HG03354 (cell line): ENCODE results near the gene NUDT9.
A peak's percentile ranks its signal among the peaks of the same experiment; 100 is the strongest.
"Not testable (repeated sequence)": the region's sequence is repeated elsewhere in the genome, so short reads cannot be mapped to it uniquely, and the experiment has no call there.

Experiments
- ATAC-seq: cut with Tn5 transposase; IDR thresholded peaks from one replicate; pipeline ENCODE4 v1.9.1; 2021; ENCODE audit warnings: mild to moderate bottlenecking; ENCODE audit not compliant: unreplicated experiment, poor library complexity, severe bottlenecking

Gene NUDT9

GRCh38 chr4:87445964-87446363, 23.6 kb downstream of the NUDT9 start:
- ATAC-seq, result no peak

DNA sequence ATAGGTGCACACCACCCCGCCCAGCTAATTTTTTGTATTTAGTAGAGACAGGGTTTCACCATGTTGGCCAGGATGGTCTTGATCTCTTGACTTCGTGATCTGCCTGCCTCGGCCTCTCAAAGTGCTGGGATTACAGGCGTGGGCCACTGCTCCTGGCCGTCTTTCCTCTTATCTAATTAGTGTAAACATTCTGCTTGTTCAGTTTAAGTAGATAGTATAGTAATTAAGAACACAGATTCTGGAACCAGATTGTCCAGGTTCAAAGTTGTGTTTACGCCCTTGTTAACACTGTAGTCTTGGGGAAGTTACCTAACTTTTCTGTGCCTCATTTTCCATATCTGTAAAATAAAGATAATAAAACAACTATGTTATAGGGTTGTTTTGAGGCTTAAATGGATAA, 24.0 kb downstream of the NUDT9 start:
- not testable (repeated sequence) for ATAC-seq

GRCh38 chr4:87451537-87451936, 29.2 kb downstream of the NUDT9 start:
- ATAC-seq, result no peak

DNA sequence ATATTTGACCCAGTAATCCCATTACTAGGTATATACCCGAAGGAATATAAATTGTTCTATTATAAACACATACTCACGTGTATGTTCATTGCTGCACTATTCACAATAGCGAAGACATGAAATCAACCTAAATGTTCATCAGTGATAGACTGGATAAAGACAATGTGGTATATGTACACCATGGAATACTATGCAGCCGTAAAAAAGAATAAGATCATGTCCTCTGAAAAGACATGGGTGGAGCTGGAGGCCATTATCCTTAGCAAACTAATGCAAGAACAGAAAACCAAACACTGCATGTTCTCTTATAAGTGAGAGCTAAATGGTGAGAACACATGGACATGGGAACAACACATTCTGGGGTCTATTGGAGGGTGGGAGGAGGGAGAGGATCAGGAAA, 36.5 kb downstream of the NUDT9 start:
- no peak for ATAC-seq

- no peak for ATAC-seq
Observed at GRCh38 chr4:87461281-87461700, 38.9 kb downstream of the NUDT9 start.

- ATAC-seq, result no peak
Observed at GRCh38 chr4:87462102-87462501, 39.7 kb downstream of the NUDT9 start.

- ATAC-seq, result no peak
Observed at GRCh38 chr4:87465739-87466366, 43.5 kb downstream of the NUDT9 start.

GRCh38 chr4:87469390-87469789, 47.0 kb downstream of the NUDT9 start:
- ATAC-seq, result no peak

DNA sequence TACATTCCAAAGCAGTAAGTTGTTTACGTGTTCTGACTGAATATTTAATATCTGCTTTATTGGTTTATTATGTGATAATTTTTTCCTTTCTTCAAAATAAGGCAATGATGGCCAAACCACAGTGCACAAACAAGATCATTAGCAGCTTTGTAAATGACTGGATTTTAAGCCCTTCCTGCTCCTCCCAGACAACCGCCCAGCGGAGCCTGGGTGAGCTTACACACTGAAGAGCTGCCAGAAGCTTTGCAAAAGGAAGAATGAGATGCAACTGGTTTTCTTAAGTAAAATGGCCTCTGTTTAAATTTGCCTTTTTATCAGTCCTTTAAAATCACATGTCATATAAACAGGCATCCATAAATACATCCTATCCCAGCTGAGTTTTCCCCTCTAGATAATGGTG, 54.6 kb downstream of the NUDT9 start:
- ATAC-seq, result no peak

GRCh38 chr4:87478732-87479250, 56.4 kb downstream of the NUDT9 start:
- no peak for ATAC-seq

DNA sequence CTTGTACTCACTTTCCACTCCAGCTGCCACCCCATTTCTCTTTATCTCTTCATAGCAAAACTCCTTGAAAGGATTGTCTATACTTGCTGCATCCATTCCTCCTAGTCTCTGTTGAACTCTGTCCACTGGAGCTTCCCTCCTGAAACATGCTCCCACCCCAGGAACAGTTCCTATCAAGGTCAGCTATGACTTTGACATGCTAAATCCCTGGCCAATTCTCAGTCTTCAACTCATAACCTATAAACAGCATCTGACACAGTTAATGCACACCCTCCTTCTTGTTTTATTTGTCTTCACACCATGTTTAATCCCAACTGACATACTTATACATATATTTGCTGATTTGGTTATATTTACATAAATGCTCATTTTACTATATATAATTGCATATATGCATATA, 59.0 kb downstream of the NUDT9 start:
- no peak for ATAC-seq

DNA sequence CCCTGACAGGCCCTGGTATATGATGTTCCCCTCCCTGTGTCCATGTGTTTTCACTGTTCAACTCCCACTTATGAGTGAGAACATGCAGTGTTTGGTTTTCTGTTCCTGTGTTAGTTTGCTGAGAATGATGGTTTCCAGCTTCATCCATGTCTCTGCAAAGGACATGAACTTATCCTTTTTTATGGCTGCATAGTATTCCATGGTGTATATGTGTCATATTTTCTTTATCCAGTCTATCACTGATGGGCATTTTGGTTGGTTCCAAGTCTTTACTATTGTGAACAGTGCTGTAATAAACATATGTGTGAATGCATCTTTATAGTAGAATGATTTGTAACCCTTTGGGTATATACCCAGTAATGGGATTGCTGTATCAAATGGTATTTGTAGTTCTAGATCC, 60.9 kb downstream of the NUDT9 start:
- ATAC-seq, result not testable (repeated sequence)

DNA sequence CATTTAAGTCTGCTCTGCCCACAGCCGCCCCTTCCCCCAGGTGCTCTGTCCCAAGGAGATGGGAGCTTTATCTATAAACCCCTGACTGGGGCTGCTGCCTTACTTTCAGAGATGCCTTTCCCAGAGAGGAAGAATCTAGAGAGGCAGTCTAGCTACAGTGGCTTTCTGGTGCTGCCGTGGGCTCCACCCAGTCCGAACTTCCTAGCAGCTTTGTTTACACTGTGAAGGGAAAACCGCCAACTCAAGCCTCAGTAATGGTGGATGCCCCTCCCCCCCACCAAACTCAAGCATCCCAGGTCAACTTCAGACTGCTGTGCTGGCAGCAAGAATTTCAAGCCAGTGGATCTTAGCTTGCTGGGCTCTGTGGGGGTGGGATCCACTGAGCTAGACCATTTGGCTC, 66.3 kb downstream of the NUDT9 start:
- ATAC-seq, result not testable (repeated sequence)

DNA sequence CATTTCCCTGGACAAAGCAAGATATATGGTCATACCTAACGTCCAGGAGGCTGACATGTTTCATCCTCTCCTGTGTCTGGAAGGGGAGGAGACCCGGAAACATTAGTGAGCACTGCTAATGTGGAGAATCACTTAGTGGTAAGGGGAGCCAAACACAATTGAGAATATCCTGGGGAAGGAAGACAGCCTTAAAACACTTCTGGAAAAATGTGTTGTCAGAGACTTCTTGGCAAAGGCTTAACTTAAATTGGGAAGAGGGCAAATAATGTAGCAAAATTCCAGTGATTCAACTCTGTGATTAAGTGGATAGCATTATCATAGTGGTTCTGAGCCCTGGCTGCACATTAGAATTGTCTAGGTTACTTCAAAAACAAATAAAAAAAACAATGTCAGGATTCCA, 67.3 kb downstream of the NUDT9 start:
- no peak for ATAC-seq

- ATAC-seq, result no peak
Observed at GRCh38 chr4:87490664-87491369, 68.4 kb downstream of the NUDT9 start.

GRCh38 chr4:87491436-87491835, 69.1 kb downstream of the NUDT9 start:
- no peak for ATAC-seq

DNA sequence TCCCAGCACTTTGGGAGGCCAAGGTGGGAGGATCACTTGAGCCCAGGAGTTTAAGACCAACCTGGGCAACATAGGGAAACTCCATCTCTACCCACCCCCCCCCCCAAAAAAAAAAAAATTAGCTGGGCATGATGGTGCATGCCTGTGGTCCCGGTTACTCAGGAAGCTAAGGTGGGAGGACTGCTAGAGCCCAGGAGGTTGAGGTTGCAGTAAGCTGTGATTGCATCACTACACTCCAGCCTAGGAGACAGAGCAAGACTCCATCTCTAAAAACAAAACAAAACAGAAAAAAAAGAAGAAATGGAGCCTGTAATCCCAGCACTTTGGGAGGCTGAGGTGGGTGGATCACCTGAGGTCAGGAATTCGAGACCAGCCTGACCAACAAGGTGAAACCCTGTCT, 69.5 kb downstream of the NUDT9 start:
- not testable (repeated sequence) for ATAC-seq

GRCh38 chr4:87493115-87493514, 70.7 kb downstream of the NUDT9 start:
- no peak for ATAC-seq

- no peak for ATAC-seq
Observed at GRCh38 chr4:87497159-87497558, 74.8 kb downstream of the NUDT9 start.

DNA sequence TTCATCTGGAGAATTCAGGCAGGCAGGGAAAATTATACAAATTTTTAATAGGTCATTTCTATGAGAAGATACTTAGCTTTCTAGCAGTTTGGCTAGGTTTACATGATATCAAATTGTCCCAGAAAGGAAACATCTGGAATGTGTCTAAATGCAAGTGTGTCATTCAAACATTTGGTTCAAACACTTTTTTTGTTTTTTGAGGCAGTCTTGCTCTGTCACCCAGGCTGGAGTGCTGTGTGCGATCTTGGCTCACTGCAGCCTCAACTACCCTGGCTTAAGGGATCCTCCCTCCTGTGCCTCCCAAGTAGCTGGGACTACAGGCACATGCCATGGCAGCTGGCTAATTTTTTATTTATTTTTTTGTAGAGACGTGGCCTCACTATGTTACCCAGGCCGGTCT, 75.2 kb downstream of the NUDT9 start:
- ATAC-seq, result no peak

- peak; percentile 68 for ATAC-seq
Observed at GRCh38 chr4:87498446-87498900, 76.1 kb downstream of the NUDT9 start.
